Mesenchymal stem cell (in vitro differentiated cells and primary cell): Measurements from ENCODE around the gene ZNF524.

Experiments
- DNase-seq: peaks from one replicate; pipeline ENCODE4 v3.0.0-alpha.2; 2013
- H2AFZ ChIP-seq: one replicate; pipeline ENCODE4 v1.6.1; 2013; ENCODE audit warnings: low read depth, mild to moderate bottlenecking, control low read depth, inconsistent platforms, low read length, moderate library complexity
- H2AK5ac ChIP-seq: 2 replicates; pipeline ENCODE4 v1.6.1; 2013; ENCODE audit warnings: low read length, moderate library complexity, mild to moderate bottlenecking, inconsistent platforms; ENCODE audit not compliant: severe bottlenecking
- H2BK120ac ChIP-seq: one replicate; pipeline ENCODE4 v1.6.1; 2013; ENCODE audit warnings: low read depth, mild to moderate bottlenecking, inconsistent platforms, low read length, moderate library complexity
- H2BK12ac ChIP-seq, 2 experiments: one replicate each; pipeline ENCODE4 v1.6.1; 2013; ENCODE audit warnings: inconsistent platforms in 2 of 2, low read length in 2 of 2, mild to moderate bottlenecking in 2 of 2, moderate library complexity in 2 of 2, control low read depth in 1 of 2
- H2BK15ac ChIP-seq: one replicate; pipeline ENCODE4 v1.6.1; 2013; ENCODE audit warnings: mild to moderate bottlenecking, low read depth, inconsistent platforms; ENCODE audit not compliant: poor library complexity, severe bottlenecking
- H2BK5ac ChIP-seq: 2 replicates; pipeline ENCODE4 v1.6.1; 2013; ENCODE audit warnings: low read depth, mild to moderate bottlenecking, low read length, control low read depth, inconsistent platforms; ENCODE audit not compliant: poor library complexity, severe bottlenecking
- H3K14ac ChIP-seq, 2 experiments: one replicate each; pipeline ENCODE4 v1.6.1; 2013; ENCODE audit warnings: inconsistent platforms in 2 of 2, low read length in 2 of 2, control low read depth in 1 of 2, mild to moderate bottlenecking in 1 of 2, moderate library complexity in 1 of 2
- H3K18ac ChIP-seq, 2 experiments: one replicate each; pipeline ENCODE4 v1.6.1; 2013; ENCODE audit warnings: inconsistent platforms in 2 of 2, low read length in 2 of 2, control low read depth in 1 of 2, low read depth in 1 of 2, mild to moderate bottlenecking in 1 of 2
- H3K23ac ChIP-seq, 2 experiments: one replicate each; pipeline ENCODE4 v1.6.1; 2013; ENCODE audit warnings: inconsistent platforms in 2 of 2, low read length in 2 of 2, mild to moderate bottlenecking in 2 of 2, moderate library complexity in 2 of 2, control low read depth in 1 of 2
- H3K27ac ChIP-seq: 2 replicates; pipeline ENCODE4 v1.5.1; 2013; ENCODE audit warnings: mild to moderate bottlenecking, moderate library complexity, low read length, control low read depth, inconsistent platforms; ENCODE audit not compliant: poor library complexity, severe bottlenecking
- H3K27me3 ChIP-seq, 2 experiments: 2 replicates each; pipeline versions ENCODE4 v1.6.1 to v1.7.0; 2013; ENCODE audit warnings: low read length in 2 of 2, mild to moderate bottlenecking in 2 of 2, moderate library complexity in 2 of 2, control low read depth in 1 of 2, inconsistent platforms in 1 of 2; ENCODE audit not compliant: control insufficient read depth in 1 of 2, insufficient read depth in 1 of 2
- H3K36me3 ChIP-seq, 2 experiments: 2 replicates each; pipeline versions ENCODE4 v1.6.1 to v1.7.0; 2013; ENCODE audit warnings: low read length in 2 of 2, control low read depth in 1 of 2, inconsistent platforms in 1 of 2, low read depth in 1 of 2, mild to moderate bottlenecking in 1 of 2; ENCODE audit not compliant: insufficient read depth in 2 of 2, control insufficient read depth in 1 of 2
- H3K4ac ChIP-seq, 2 experiments: one replicate each; pipeline ENCODE4 v1.6.1; 2013; ENCODE audit warnings: inconsistent platforms in 2 of 2, low read length in 2 of 2, mild to moderate bottlenecking in 2 of 2, moderate library complexity in 2 of 2, control low read depth in 1 of 2, low read depth in 1 of 2
- H3K4me1 ChIP-seq: 2 replicates; pipeline ENCODE4 v1.6.1; 2013; ENCODE audit warnings: low read depth, low read length, control low read depth; ENCODE audit not compliant: control insufficient read depth, insufficient read depth
- H3K4me2 ChIP-seq: 2 replicates; pipeline ENCODE4 v1.6.1; 2013; ENCODE audit warnings: low read length, mild to moderate bottlenecking, inconsistent platforms; ENCODE audit not compliant: poor library complexity, severe bottlenecking
- H3K4me3 ChIP-seq, 2 experiments: 2 replicates each; pipeline versions ENCODE4 v1.5.1 to v1.7.0; 2013; ENCODE audit warnings: low read length in 2 of 2, mild to moderate bottlenecking in 2 of 2, control low read depth in 1 of 2, low read depth in 1 of 2; ENCODE audit not compliant: insufficient read depth in 1 of 2
- H3K79me1 ChIP-seq: replicated peaks from 2 replicates; pipeline ENCODE4 v1.6.1; 2013; ENCODE audit warnings: mild to moderate bottlenecking, control low read depth, low read length, inconsistent platforms; ENCODE audit not compliant: poor library complexity, severe bottlenecking
- H3K9ac ChIP-seq: 2 replicates; pipeline ENCODE4 v1.7.0; 2013; ENCODE audit warnings: mild to moderate bottlenecking, low read length, moderate library complexity
- H3K9me3 ChIP-seq: 2 replicates; pipeline ENCODE4 v1.7.0; 2013; ENCODE audit warnings: mild to moderate bottlenecking, low read length; ENCODE audit not compliant: control insufficient read depth
- H4K8ac ChIP-seq: one replicate; pipeline ENCODE4 v1.6.1; 2013; ENCODE audit warnings: inconsistent platforms, mild to moderate bottlenecking, low read length, moderate library complexity
- H4K91ac ChIP-seq: one replicate; pipeline ENCODE4 v1.6.1; 2013; ENCODE audit warnings: mild to moderate bottlenecking, low read length, inconsistent platforms
- WGBS: methylation state at CpG from one replicate; pipeline ENCODE4 v1.1.7; 2013; ENCODE audit warnings: mixed read lengths; 5-methylcytosine and 5-hydroxymethylcytosine counted together

ZNF524 gene

DNA sequence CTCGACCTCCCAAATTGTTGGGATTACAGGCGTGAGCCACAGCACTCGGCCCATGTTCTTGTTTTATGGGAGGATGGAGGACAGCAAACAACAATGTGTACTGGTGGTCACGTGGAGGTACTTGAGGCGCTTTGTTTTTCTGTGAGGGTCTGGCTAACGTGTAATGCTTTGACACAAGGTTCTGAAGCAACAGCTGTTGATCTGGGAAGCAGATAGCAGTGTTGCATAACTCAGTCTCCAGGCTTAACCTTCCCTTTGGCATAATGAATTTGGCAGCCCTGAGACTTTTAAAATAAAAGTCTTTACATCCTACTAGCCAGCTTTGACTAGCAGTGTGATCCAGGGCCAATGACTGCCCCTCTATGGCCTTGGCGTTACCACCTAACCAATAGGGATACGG is 33.8 kb downstream of the ZNF524 start:
- Histone ChIP-seq H3K18ac (no peak overlapping the region), H4K8ac (peak overlapping the region; percentile 89), H3K14ac (no peak overlapping the region), H3K23ac (no peak overlapping the region), H3K9ac (peak overlapping the region; percentile 99), H4K91ac (peak overlapping the region; percentile 46), H2BK15ac (no peak overlapping the region), H3K79me1 (peaks cover 13% of the 10 kb centered on the region), H3K9me3 (no peaks in the 10 kb centered on the region), H2BK120ac (no peak overlapping the region), H3K4me1 (peaks cover 26% of the 10 kb centered on the region), H3K27ac (no peak overlapping the region), H3K4ac (no peak overlapping the region), H2AFZ (no peak overlapping the region), H3K36me3 (peaks cover 4 to 7% of the 10 kb centered on the region in 2 experiments), H3K4me3 (peak overlapping the region in 1 of 2 experiments; percentile 94), H2BK12ac (no peak overlapping the region), H3K27me3 (no peaks in the 10 kb centered on the region), H2AK5ac (peak overlapping the region; percentile 84), H2BK5ac (no peak overlapping the region), H3K4me2 (no peak overlapping the region)
- WGBS, result 80% methylated on average over 8 of the region's 8 CpGs
- no peak for DNase-seq

DNA sequence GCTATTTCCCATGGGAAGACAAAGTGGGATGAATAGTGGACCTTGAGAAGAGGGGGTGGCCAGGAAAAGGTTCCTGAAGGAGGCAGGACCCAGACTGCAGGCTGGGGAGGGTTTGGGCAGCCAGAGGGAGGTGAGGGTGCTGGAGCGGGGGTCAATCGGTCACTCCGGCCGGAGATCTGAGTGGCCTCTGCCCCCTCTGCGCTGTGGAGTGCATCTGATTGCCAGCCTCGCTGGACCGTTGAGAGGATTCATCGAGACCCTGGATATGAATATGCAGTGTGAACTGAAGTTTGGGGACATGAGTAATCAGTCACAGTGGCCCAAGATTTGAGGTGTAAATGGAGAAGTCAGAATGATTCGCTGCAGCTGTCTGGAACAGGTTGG is 35.2 kb downstream of the ZNF524 start:
- no peak overlapping the region for H3K23ac ChIP-seq
- H2BK120ac ChIP-seq, result peak overlapping the region; percentile 66
- H3K4ac ChIP-seq, result peak overlapping the region; percentile 87 to 99
- H3K4me1 ChIP-seq, result peaks cover 32% of the 10 kb centered on the region
- H3K14ac ChIP-seq, result peak overlapping the region in 1 of 2 experiments; percentile 100
- no peak overlapping the region for H2AFZ ChIP-seq
- no peak for DNase-seq
- H3K27me3 ChIP-seq, result no peaks in the 10 kb centered on the region
- peaks cover 9 to 11% of the 10 kb centered on the region in 2 experiments for H3K36me3 ChIP-seq
- peak overlapping the region; percentile 74 for H4K8ac ChIP-seq
- H3K4me3 ChIP-seq, result peak overlapping the region; percentile 94 to 96
- H3K9ac ChIP-seq, result peak overlapping the region; percentile 99
- peak overlapping the region; percentile 87 for H2BK5ac ChIP-seq
- no peak overlapping the region for H2BK12ac ChIP-seq
- H3K4me2 ChIP-seq, result peak overlapping the region; percentile 87
- peak overlapping the region; percentile 85 for H2BK15ac ChIP-seq
- H4K91ac ChIP-seq, result peak overlapping the region; percentile 87
- H3K27ac ChIP-seq, result peak overlapping the region; percentile 87
- peak overlapping the region; percentile 71 for H2AK5ac ChIP-seq
- H3K79me1 ChIP-seq, result peaks cover 15% of the 10 kb centered on the region
- no peaks in the 10 kb centered on the region for H3K9me3 ChIP-seq
- H3K18ac ChIP-seq, result peak overlapping the region; percentile 91 to 95
- WGBS, result 10% methylated on average over 9 of the region's 9 CpGs

DNA sequence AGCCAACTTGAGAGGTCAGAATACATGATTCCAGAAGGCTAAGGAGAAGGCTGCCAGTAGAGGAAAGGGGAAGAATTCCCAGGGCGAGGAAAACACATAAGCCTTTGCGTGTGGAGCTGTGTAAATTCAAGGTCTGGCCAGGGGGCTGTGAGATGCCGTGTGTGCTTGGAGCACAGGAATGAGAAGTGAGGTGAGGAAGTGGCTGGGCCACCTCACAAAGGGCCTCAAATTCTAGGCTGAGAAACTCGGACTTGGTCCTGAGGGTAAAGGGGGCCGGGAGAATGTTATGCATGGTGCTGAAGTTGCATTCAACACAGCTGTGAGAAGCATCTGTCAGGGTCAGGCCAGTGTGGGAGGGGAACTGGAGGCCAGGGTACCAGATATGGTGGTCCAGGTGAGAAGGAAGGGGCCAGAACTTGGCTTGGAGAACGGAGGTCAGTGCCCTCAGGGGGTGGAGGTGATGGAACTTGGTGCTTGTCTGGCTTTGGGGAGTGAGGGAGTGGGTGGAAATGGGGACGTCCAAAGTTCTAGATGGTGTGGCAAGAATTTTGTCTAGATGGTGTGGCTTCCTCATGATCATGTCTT is 35.9 kb downstream of the ZNF524 start:
- H3K23ac ChIP-seq, result no peak overlapping the region
- H4K91ac ChIP-seq, result peak overlapping the region; percentile 9
- H2BK15ac ChIP-seq, result no peak overlapping the region
- H2AK5ac ChIP-seq, result no peak overlapping the region
- H4K8ac ChIP-seq, result peak overlapping the region; percentile 28
- no peak for DNase-seq
- H3K27ac ChIP-seq, result no peak overlapping the region
- peaks cover 35% of the 10 kb centered on the region for H3K4me1 ChIP-seq
- no peak overlapping the region for H2BK5ac ChIP-seq
- peaks cover 15% of the 10 kb centered on the region for H3K79me1 ChIP-seq
- H2BK12ac ChIP-seq, result peak overlapping the region in 1 of 2 experiments; percentile 27
- no peak overlapping the region for H2AFZ ChIP-seq
- H3K4me3 ChIP-seq, result peak overlapping the region in 1 of 2 experiments; percentile 94
- H3K14ac ChIP-seq, result no peak overlapping the region
- H3K27me3 ChIP-seq, result no peaks in the 10 kb centered on the region
- H2BK120ac ChIP-seq, result no peak overlapping the region
- 87% methylated on average over 7 of the region's 7 CpGs for WGBS
- peaks cover 10 to 11% of the 10 kb centered on the region in 2 experiments for H3K36me3 ChIP-seq
- no peaks in the 10 kb centered on the region for H3K9me3 ChIP-seq
- H3K4me2 ChIP-seq, result peak overlapping the region; percentile 87
- no peak overlapping the region for H3K18ac ChIP-seq
- no peak overlapping the region for H3K4ac ChIP-seq
- peak overlapping the region; percentile 99 for H3K9ac ChIP-seq

DNA sequence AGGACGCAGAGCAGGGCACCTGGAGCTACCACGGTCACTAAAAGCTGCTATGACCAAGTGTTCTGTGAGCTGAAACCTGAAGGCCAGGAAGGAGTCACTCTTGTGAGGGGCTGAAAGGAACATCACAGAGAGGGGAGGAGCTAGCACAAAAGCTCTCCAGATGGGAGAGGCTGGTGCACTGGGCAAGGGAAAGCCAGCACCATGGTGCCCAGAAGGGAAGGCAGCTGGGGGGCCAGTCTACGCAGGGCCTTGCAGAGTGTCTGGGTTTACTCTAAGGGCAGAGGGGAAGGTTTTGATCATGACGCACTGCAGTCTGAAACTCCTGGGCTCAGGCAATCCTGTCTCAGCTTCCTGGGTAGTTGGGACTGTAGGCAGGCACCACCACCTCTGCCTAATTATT is 36.6 kb downstream of the ZNF524 start:
- Histone ChIP-seq H4K91ac (no peak overlapping the region), H3K18ac (no peak overlapping the region), H2BK5ac (no peak overlapping the region), H3K36me3 (peaks cover 10 to 11% of the 10 kb centered on the region in 2 experiments), H4K8ac (no peak overlapping the region), H3K9ac (peak overlapping the region; percentile 99), H2BK15ac (no peak overlapping the region), H3K79me1 (peaks cover 15% of the 10 kb centered on the region), H2BK12ac (no peak overlapping the region), H3K4ac (no peak overlapping the region), H2AFZ (no peak overlapping the region), H2BK120ac (no peak overlapping the region), H3K4me3 (peak overlapping the region in 1 of 2 experiments; percentile 94), H3K14ac (no peak overlapping the region), H3K4me2 (no peak overlapping the region), H3K27ac (no peak overlapping the region), H3K23ac (no peak overlapping the region), H3K9me3 (no peaks in the 10 kb centered on the region), H3K27me3 (no peaks in the 10 kb centered on the region), H2AK5ac (no peak overlapping the region), H3K4me1 (peaks cover 34% of the 10 kb centered on the region)
- no peak for DNase-seq
- 94% methylated on average over 4 of the region's 4 CpGs for WGBS
